Muscle of arm (tissue), 12 donors: ENCODE results near the gene MACIR. TPM values are rescaled to one million over a fixed set of nuclear protein-coding genes. Genes with fewer than 3 reads are reported as not detected.

Experiments used
- DNase-seq: peaks from one replicate; pipeline ENCODE4 v3.0.0-alpha.2; 2013
- polyA plus RNA-seq, 12 donors: library from polyadenylated mRNA; unstranded; fragments of 120-200 nt; gene quantifications; one replicate each; pipeline ENCODE4 v1.2.1, GENCODE V29; 2013; ENCODE audit not compliant: insufficient read length in 12 of 12

MACIR gene
- polyA plus RNA-seq, 12 donors = 10.1 to 18.9 (median 14.6) TPM; not detected in 1

GRCh38 chr5:103237778-103238177, 20.8 kb upstream of the MACIR start:
- no peak for DNase-seq

DNA sequence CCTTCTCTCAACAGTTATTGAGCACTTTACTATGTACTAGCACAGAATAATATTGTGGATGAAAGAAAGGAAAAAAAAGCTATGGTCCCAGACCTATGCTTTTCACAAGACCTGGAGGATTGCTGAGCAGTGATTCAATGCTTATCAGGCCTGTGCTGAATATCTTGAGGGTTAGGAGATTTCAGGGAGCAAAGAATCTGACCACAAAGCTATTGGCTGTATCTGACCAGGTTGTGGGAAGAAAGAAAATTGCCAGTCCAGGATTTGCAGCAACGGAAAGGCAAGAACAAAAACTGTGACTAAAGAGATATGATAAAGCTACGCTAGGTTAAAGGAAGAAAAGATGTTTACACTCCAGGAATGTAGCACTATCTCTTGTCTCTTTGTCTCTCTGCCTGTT, 14.9 kb upstream of the MACIR start:
- no peak for DNase-seq

DNA sequence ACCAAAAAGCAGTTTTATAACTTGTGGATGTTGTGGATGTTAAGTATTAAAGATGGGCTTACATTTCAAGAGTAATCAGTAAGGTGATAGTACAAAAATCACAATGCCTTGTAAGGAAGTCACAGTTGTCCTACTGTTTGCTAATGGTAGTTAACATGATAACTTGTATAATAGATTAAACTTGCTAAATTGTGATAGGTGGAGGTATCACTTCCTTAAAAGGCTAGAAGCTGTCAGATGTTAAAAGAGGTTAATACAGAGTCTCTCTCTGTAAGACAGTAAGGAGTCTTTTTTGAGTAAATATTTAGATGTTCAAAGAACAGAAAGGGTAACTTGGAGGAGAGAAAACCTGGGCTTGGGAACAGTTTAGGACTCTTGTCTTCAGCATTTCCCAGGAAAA, 14.2 kb upstream of the MACIR start:
- DNase-seq = no peak

DNA sequence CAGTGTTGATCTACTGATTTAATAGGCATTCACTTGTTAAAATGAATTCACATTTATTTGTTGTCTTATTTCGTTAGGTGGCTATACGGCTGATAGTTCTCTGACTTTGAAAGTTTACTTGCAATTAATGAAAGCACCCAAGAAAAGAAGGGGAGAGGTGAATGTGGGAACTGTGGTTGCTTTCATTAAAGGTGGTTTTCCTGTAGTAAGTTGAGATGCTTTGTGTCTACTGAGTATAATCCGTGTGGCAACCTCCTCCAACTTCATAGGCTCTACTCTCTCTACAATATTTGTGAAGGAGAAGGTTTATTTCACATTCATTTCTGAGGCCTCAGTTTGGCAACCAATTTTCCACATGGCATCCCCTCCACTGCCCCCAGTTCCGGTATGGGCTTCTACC, 12.8 kb upstream of the MACIR start:
- DNase-seq = no peak

DNA sequence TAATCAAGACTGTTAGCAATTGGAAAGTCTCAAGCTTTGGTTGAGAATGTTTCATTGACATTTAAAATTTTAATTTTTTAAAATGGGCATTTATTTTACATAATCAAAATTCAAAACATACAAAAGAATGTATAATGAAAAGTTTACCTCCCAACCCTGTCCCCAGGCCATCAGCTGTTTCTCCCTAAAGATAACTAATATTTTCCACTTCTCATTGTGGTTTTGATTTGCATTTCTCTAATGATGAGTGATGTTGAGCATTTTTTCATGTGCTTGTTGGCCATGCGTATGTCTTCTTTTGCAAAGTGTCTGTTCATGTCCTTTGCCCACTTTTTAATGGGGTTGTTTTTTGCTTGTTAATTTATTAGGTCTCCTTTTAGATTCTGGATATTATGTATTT, 11.4 kb upstream of the MACIR start:
- DNase-seq = no peak

- no peak for DNase-seq
Observed at GRCh38 chr5:103249068-103249467, 9.5 kb upstream of the MACIR start.

GRCh38 chr5:103254921-103255320, 3.6 kb upstream of the MACIR start:
- DNase-seq = no peak

DNA sequence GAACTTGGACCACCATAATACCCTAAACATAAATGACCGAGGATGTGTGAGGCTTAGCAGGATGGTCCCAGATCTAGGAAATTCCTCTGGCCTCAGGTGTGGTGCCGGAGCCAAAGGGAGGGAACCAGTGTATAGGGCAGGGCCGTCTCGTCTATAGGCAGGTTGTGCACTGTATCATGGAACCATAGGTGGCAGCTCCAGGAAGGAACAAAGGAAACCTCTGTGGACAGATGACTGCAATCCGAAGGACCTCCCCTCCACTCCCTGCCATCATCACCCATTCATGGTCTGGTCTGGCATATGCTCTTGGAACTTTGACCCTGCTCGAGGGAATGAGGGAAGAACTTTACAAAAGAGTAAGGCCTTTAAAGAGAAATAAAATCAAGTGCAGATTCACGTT, 2.9 kb upstream of the MACIR start:
- DNase-seq = no peak

- no peak for DNase-seq
Observed at GRCh38 chr5:103256178-103256577, 2.4 kb upstream of the MACIR start.

GRCh38 chr5:103258957-103259704, 568 bp downstream of the MACIR start:
- DNase-seq = peak; percentile 48

DNA sequence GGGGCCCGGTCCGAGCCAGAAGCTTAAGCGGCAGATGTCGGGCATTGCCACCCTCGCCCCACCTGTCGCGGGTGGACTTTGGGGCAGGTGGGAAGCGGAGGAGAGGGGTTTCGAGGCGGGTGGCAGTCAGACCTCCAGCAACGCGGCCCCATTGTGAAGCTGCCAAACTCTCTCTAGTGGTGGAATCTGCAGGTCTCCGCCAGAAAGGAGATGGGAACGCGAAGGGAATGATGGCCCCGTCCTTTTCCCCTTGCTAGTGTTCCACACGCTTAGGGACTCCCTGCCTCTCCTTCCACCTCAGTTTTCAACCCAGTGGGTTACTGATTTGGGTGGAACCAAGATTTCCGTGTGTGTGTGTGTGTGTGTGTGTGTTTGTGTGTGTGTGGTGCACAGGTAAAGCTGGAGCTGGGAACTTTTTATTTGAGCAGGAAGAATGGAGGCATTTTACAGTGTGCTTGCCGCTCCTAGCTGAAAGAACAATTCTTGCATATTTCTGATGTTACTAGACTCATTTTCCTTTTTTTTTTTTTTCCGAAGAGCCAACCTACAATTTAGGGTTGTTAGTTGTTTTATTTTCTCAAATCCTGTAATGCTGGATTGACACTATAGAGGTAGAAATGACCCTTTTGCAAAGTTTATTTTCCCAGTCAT, 1.3 kb downstream of the MACIR start:
- DNase-seq = peak; percentile 48

DNA sequence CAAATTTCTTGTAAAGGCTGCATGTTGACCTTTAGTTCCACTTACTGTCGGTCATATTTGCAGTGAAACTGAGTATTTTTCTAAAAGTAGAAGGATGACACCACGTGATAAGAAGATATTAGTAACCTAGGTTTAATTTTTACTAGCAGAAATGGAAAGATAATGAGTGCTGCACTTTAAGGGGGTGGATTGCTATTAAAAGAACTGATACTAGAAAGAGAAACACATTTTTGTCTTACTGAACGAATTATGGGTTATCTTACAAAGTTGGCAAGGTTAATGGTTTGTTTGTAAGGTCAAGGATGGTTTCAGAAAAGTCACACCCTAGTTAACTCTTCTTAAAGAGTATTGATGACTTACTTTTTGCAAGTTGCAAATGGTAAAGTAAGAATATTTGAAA, 2.4 kb downstream of the MACIR start:
- DNase-seq = no peak

DNA sequence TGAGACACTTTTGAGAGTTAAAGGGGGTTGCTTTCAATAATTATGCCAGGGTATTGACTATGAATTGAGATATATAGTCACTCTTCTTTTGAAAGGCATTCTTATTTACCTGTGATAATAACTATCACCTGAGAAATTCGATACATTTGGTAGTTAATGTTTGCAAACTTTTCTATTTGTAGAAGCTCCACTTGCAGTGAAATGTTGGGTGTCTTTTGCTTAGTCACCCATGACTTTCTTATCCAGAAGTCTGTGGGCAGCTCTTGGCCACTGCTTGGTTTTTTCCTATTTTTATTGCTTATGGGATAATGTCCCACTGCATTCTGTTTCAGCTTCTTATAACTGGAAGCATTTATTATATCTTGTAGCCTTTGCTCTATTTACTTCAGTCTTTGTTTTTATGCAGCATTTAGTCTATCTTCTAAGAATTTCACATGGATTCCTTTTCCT, 3.9 kb downstream of the MACIR start:
- no peak for DNase-seq

DNA sequence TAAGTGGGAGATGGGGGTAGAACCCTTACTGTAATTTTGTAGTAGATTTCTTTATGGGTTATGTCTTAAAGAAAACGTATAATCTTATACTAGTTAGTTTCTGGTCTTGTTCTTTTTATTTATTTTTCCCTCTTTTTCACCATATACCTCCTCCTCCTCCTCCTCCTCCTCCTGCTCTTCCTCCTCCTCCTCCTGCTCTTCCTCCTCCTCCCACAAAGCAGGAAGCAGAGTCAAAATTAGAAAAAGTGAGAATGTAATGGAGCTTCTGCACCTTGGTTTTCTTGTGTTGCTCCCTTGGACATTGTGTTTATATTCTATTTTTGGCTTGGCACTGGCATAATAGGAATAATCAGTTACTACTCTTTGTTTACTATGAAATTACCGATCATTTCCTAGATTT, 4.5 kb downstream of the MACIR start:
- no peak for DNase-seq

DNA sequence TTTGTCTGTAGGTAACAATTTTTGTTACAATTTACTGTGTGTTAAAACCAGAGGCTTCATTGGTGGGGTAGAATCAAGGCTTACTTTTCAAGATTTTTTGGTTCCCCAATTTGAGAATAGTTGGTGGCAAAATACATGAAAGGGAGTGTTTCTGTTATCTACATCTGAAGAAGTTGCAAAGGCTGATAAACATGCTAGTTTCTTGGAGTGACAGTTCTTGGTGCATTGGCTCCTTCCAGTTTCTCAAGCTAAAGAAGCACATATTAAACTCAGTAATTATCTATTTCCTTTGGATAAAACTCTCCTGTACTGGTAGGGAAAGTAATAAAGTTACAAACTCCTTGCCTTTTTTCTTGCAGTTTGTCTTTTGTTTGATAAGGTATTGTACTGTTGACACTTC, 5.9 kb downstream of the MACIR start:
- DNase-seq = no peak

- DNase-seq = no peak
Observed at GRCh38 chr5:103270581-103270980, 12.0 kb downstream of the MACIR start.

GRCh38 chr5:103271570-103272289, 13.2 kb downstream of the MACIR start:
- DNase-seq = no peak

- no peak for DNase-seq
Observed at GRCh38 chr5:103272377-103272776, 13.8 kb downstream of the MACIR start.

- DNase-seq = no peak
Observed at GRCh38 chr5:103273952-103274351, 15.4 kb downstream of the MACIR start.

- DNase-seq = no peak
Observed at GRCh38 chr5:103275851-103276250, 17.3 kb downstream of the MACIR start.

DNA sequence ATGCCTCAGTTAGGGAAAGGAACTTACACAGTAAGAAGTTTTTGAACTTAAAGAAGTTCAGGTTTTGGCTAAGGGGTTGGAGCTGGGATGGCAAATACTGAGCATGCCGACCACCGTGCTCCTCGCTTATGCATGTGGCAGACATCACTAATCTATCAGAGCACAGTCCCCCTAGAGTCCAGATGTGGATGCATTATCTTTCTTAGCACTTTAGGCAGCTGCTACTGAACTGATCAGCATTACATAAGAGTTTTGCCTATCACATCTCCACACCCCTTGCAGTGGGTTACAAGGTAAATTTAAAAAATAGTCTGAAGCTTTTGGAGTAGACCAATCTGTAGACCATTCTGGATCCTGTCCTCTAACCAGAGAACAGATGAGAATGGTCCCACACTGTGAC, 22.4 kb downstream of the MACIR start:
- DNase-seq = no peak

GRCh38 chr5:103283120-103283519, 24.6 kb downstream of the MACIR start:
- DNase-seq = no peak

DNA sequence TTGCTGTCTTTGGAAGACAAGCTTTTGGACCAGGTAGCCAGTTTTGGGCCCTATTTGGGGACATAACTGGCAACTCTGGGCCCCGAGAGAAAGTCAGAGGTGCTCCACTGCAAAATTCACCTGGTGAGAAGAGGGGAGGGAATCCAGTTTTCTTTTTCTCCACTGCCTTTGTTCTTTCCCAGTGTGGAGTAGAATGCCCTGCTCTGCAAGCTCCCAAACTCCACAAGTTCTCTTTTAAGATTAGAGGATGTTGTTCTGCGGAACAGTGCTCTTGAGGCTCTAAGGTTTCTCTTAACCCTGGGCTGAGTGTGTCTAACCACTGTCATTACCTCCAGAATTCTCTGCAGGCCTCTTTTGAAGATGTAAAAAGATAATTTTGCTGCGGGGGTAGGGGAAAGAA, 25.3 kb downstream of the MACIR start:
- no peak for DNase-seq
